ENCODE data around the gene MARCHF10.
"Not testable (repeated sequence)": the region's sequence is repeated elsewhere in the genome, so short reads cannot be mapped to it uniquely, and the experiment has no call there.

The MARCHF10 gene

GRCh38 chr17:62840871-62841270 is 32.8 kb upstream of the MARCHF10 start:
- DNase-seq (ENCODE audit: low spot score): no peak
- H3K27me3 ChIP-seq (ENCODE audit: insufficient read depth, poor library complexity, severe bottlenecking): no peaks in the 10 kb centered on the region
- H3K9me3 ChIP-seq (ENCODE audit: severe bottlenecking): peaks cover 2% of the 10 kb centered on the region
- no peak for ATAC-seq (ENCODE audit: low read depth)
- TF ChIP-seq CTCF (IDR thresholded peaks at IDR 0.05; ENCODE audit: poor library complexity, severe bottlenecking): no peak
- no peaks in the 10 kb centered on the region for H3K36me3 ChIP-seq (ENCODE audit: low read depth)
- no peaks in the 10 kb centered on the region for H3K4me1 ChIP-seq (ENCODE audit: insufficient read depth, poor library complexity, severe bottlenecking)
- H3K27ac ChIP-seq (ENCODE audit: poor library complexity, severe bottlenecking): no peak overlapping the region
- no peak overlapping the region for H3K4me3 ChIP-seq (ENCODE audit: severe bottlenecking)

GRCh38 chr17:62833816-62834215 is 25.7 kb upstream of the MARCHF10 start:
- DNase-seq (ENCODE audit: low spot score); H3K36me3 ChIP-seq (ENCODE audit: low read depth); H3K9me3 ChIP-seq (ENCODE audit: severe bottlenecking); H3K27ac ChIP-seq (ENCODE audit: poor library complexity, severe bottlenecking); H3K27me3 ChIP-seq (ENCODE audit: insufficient read depth, poor library complexity, severe bottlenecking); H3K4me1 ChIP-seq (ENCODE audit: insufficient read depth, poor library complexity, severe bottlenecking); H3K4me3 ChIP-seq (ENCODE audit: severe bottlenecking); ATAC-seq (ENCODE audit: low read depth): not testable (repeated sequence)

- H3K27ac ChIP-seq (ENCODE audit: poor library complexity, severe bottlenecking): no peak overlapping the region
- H3K36me3 ChIP-seq (ENCODE audit: low read depth): no peaks in the 10 kb centered on the region
- H3K9me3 ChIP-seq (ENCODE audit: severe bottlenecking): no peaks in the 10 kb centered on the region
- ATAC-seq (ENCODE audit: low read depth): no peak
- no peak for TF ChIP-seq CTCF (IDR thresholded peaks at IDR 0.05; ENCODE audit: poor library complexity, severe bottlenecking)
- peaks cover 10% of the 10 kb centered on the region for H3K4me1 ChIP-seq (ENCODE audit: insufficient read depth, poor library complexity, severe bottlenecking)
- no peak for DNase-seq (ENCODE audit: low spot score)
- H3K27me3 ChIP-seq (ENCODE audit: insufficient read depth, poor library complexity, severe bottlenecking): no peaks in the 10 kb centered on the region
- no peak overlapping the region for H3K4me3 ChIP-seq (ENCODE audit: severe bottlenecking)
Measured at GRCh38 chr17:62832405-62832804, 24.3 kb upstream of the MARCHF10 start.

- not testable (repeated sequence) for H3K27ac ChIP-seq (ENCODE audit: poor library complexity, severe bottlenecking); H3K27me3 ChIP-seq (ENCODE audit: insufficient read depth, poor library complexity, severe bottlenecking); H3K4me3 ChIP-seq (ENCODE audit: severe bottlenecking); H3K9me3 ChIP-seq (ENCODE audit: severe bottlenecking); H3K36me3 ChIP-seq (ENCODE audit: low read depth); DNase-seq (ENCODE audit: low spot score); ATAC-seq (ENCODE audit: low read depth)
- peaks cover 20% of the 10 kb centered on the region for H3K4me1 ChIP-seq (ENCODE audit: insufficient read depth, poor library complexity, severe bottlenecking)
Measured at GRCh38 chr17:62831066-62831465, 23.0 kb upstream of the MARCHF10 start.

GRCh38 chr17:62827746-62828485 is 19.8 kb upstream of the MARCHF10 start:
- H3K9me3 ChIP-seq (ENCODE audit: severe bottlenecking): no peaks in the 10 kb centered on the region
- peak overlapping the region; percentile 98 for H3K27ac ChIP-seq (ENCODE audit: poor library complexity, severe bottlenecking)
- no peak for DNase-seq (ENCODE audit: low spot score)
- TF ChIP-seq CTCF (IDR thresholded peaks at IDR 0.05; ENCODE audit: poor library complexity, severe bottlenecking): no peak
- peaks cover 46% of the 10 kb centered on the region for H3K4me1 ChIP-seq (ENCODE audit: insufficient read depth, poor library complexity, severe bottlenecking)
- no peaks in the 10 kb centered on the region for H3K36me3 ChIP-seq (ENCODE audit: low read depth)
- no peak for ATAC-seq (ENCODE audit: low read depth)
- H3K27me3 ChIP-seq (ENCODE audit: insufficient read depth, poor library complexity, severe bottlenecking): no peaks in the 10 kb centered on the region
- H3K4me3 ChIP-seq (ENCODE audit: severe bottlenecking): no peak overlapping the region

- Histone ChIP-seq H3K4me3 (ENCODE audit: severe bottlenecking) (no peak overlapping the region), H3K9me3 (ENCODE audit: severe bottlenecking) (no peaks in the 10 kb centered on the region), H3K36me3 (ENCODE audit: low read depth) (no peaks in the 10 kb centered on the region), H3K27ac (ENCODE audit: poor library complexity, severe bottlenecking) (peak overlapping the region; percentile 98), H3K4me1 (ENCODE audit: insufficient read depth, poor library complexity, severe bottlenecking) (peaks cover 56% of the 10 kb centered on the region), H3K27me3 (ENCODE audit: insufficient read depth, poor library complexity, severe bottlenecking) (no peaks in the 10 kb centered on the region)
- TF ChIP-seq CTCF (IDR thresholded peaks at IDR 0.05; ENCODE audit: poor library complexity, severe bottlenecking): no peak
- no peak for DNase-seq (ENCODE audit: low spot score)
- ATAC-seq (ENCODE audit: low read depth): no peak
Measured at GRCh38 chr17:62826956-62827355, 18.8 kb upstream of the MARCHF10 start.

Measured in RWPE2 (cell line).